Spleen (tissue), 11 donors: ENCODE measurements around the gene POLR3E. TPM values are rescaled to one million over a fixed set of nuclear protein-coding genes. Genes with fewer than 3 reads are reported as not detected.

Experiments
- DNase-seq: peaks from one replicate; pipeline ENCODE4 v3.0.0-alpha.2; 2020
- H3K27ac ChIP-seq, 8 donors: fragments of 200-600 bp; sonication (generic) in 7 of 8; 1 replicate in 4 of 8; 2 replicates in 4 of 8; pipeline versions ENCODE4 v1.5.0 to v1.8.0; 2016 to 2021; ENCODE audit warnings: inconsistent platforms in 4 of 8, mild to moderate bottlenecking in 4 of 8, moderate library complexity in 1 of 8
- H3K27me3 ChIP-seq, 7 donors: fragments of 200-600 bp; sonication (generic) in 6 of 7; replicated peaks in 1 of 7; 1 replicate in 4 of 7; 2 replicates in 3 of 7; pipeline versions ENCODE4 v1.5.0 to v1.8.0; 2016 to 2021; ENCODE audit warnings: inconsistent platforms in 3 of 7, mild to moderate bottlenecking in 1 of 7
- H3K36me3 ChIP-seq, 6 donors: fragments of 200-600 bp; sonication (generic) in 5 of 6; 1 replicate in 4 of 6; 2 replicates in 2 of 6; pipeline versions ENCODE4 v1.5.0 to v1.8.0; 2016 to 2021; ENCODE audit warnings: inconsistent platforms in 2 of 6
- H3K4me1 ChIP-seq, 6 donors: fragments of 200-600 bp; sonication (generic) in 5 of 6; 1 replicate in 3 of 6; 2 replicates in 3 of 6; pipeline versions ENCODE4 v1.5.0 to v1.8.0; 2016 to 2021; ENCODE audit warnings: inconsistent platforms in 3 of 6
- H3K4me3 ChIP-seq, 8 donors: fragments of 200-600 bp; sonication (generic) in 7 of 8; 1 replicate in 4 of 8; 2 replicates in 4 of 8; pipeline versions ENCODE4 v1.5.0 to v1.8.0; 2016 to 2021; ENCODE audit warnings: inconsistent platforms in 4 of 8, mild to moderate bottlenecking in 4 of 8, moderate library complexity in 2 of 8
- H3K9me3 ChIP-seq, 8 donors: fragments of 200-600 bp; sonication (generic) in 7 of 8; 1 replicate in 4 of 8; 2 replicates in 4 of 8; pipeline versions ENCODE4 v1.5.0 to v1.8.0; 2016 to 2021; ENCODE audit warnings: inconsistent platforms in 4 of 8
- POLR2A ChIP-seq, 3 donors: fragments of 450-650 bp; IDR thresholded peaks; one replicate each; pipeline ENCODE4 v1.5.1; 2017; ENCODE audit warnings: antibody characterized with exemption in 3 of 3, mild to moderate bottlenecking in 1 of 3
- POLR2AphosphoS5 ChIP-seq, 3 donors: sonication (generic); formaldehyde crosslinking; IDR thresholded peaks; one replicate each; pipeline ENCODE4 v1.5.1; 2017; ENCODE audit warnings: antibody characterized with exemption in 3 of 3
- WGBS, 5 donors: extraction: QIAGEN DNeasy Blood & Tissue Kit in 3 of 5; methylation state at CpG; one replicate each; pipeline versions ENCODE4 v1.1.5 to v1.1.7; 2013 to 2018; 5-methylcytosine and 5-hydroxymethylcytosine counted together
- intact Hi-C: fragments of 100-400 bp; cut with DNase I; formaldehyde crosslinking; loops from one replicate; pipeline ENCODE4 v1.15.0; 2023; ENCODE audit warnings: low total_unique reads
- polyA plus RNA-seq, 3 donors: library from polyadenylated mRNA; stranded (reverse); fragments of 200-250 nt; gene quantifications; one replicate each; pipeline ENCODE4 v1.2.1, GENCODE V29; 2013
- total RNA-seq, 7 donors: library from RNA; depleted of rRNA in 3 of 7; stranded (reverse); fragments of >200 nt in 3 of 7; fragmentation: NEBNext Ultra II Directional in 4 of 7; extraction: Animal tissue kit (Norgen Biotek cat#: 25700) in 4 of 7; gene quantifications; one replicate each; pipeline versions ENCODE4 v1.1.0 to v1.2.1, GENCODE V29; 2016 to 2021
- TF ChIP-seq, protein P1 (sequence below), 11 experiments: fragments of 200-600 bp in 7 of 11; fragments of 450-650 bp in 4 of 11; sonication (generic) in 4 of 11; IDR thresholded peaks in 8 of 11; conservative IDR thresholded peaks in 3 of 11; 1 replicate in 7 of 11; 2 replicates in 4 of 11; pipeline versions ENCODE4 v1.4.0 to v1.8.0; 2016 to 2021; ENCODE audit warnings: antibody characterized with exemption in 11 of 11, inconsistent platforms in 4 of 11, mild to moderate bottlenecking in 1 of 11
- donor health status: healthy with polysubstance abuse.
- donor health status: DM: no; HTN: no; CAD: no; lungs with moderate emphysema.
- donor health status: DM: no; HTN: no; CAD: no.
- donor health status: Bipolar disorder and iron deficiency.
- donor health status: healthy.
- donor health status: DM: no; HTN: no; CAD: no.
- donor health status: DM: yes; HTN: yes; CAD: no.

POLR3E gene
- total and polyA plus RNA-seq, 10 donors: 17.3 to 58.0 (median 44.7) TPM

DNA sequence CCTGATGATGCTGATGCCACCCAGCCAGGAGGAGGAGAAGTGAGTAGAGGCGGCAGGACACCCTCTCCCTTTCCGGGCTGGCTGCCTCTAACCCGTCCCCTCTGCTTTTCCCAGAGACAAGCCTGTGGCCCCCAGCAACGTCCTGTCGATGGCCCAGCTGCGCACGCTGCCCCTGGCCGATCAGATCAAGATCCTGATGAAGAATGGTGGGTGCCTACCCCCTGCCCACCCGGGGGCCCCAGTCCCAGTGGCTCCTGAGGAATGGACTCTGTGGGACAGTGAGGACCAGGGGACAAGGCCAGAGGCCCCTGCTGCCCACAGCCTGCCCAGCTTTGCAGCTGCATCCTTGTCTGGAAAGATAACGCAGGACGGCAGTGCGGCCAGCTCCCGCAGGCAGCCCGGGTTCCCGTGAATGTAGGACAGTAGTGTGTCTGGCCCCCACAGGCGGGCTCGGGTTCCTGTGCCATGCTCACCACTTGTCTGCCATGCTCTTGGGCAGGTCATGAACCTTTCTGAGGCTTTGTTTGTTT lies 19.9 kb downstream of the POLR3E start:
- Histone ChIP-seq H3K9me3 (no peaks in the 10 kb centered on the region), H3K4me3 (no peak overlapping the region), H3K36me3 (peaks cover 0 to 100% (median 88%) of the 10 kb centered on the region in 6 donors), H3K27ac (no peak overlapping the region), H3K4me1 (peaks cover 0 to 14% (median 4%) of the 10 kb centered on the region in 6 donors), H3K27me3 (no peaks in the 10 kb centered on the region)
- no peak for DNase-seq
- intact Hi-C loops: no loop called here
- TF ChIP-seq, protein P1, sequence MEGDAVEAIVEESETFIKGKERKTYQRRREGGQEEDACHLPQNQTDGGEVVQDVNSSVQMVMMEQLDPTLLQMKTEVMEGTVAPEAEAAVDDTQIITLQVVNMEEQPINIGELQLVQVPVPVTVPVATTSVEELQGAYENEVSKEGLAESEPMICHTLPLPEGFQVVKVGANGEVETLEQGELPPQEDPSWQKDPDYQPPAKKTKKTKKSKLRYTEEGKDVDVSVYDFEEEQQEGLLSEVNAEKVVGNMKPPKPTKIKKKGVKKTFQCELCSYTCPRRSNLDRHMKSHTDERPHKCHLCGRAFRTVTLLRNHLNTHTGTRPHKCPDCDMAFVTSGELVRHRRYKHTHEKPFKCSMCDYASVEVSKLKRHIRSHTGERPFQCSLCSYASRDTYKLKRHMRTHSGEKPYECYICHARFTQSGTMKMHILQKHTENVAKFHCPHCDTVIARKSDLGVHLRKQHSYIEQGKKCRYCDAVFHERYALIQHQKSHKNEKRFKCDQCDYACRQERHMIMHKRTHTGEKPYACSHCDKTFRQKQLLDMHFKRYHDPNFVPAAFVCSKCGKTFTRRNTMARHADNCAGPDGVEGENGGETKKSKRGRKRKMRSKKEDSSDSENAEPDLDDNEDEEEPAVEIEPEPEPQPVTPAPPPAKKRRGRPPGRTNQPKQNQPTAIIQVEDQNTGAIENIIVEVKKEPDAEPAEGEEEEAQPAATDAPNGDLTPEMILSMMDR (IDR thresholded peaks at IDR 0.05 in 8 of 11, conservative IDR thresholded peaks at IDR 0.05 in 3 of 11): no peak
- TF ChIP-seq POLR2A (IDR thresholded peaks at IDR 0.05): no peak
- TF ChIP-seq POLR2AphosphoS5 (IDR thresholded peaks at IDR 0.05): no peak
- 90 to 92% (median 92%) methylated on average over 12 to 17 of the region's 17 CpGs for WGBS, 5 donors

DNA sequence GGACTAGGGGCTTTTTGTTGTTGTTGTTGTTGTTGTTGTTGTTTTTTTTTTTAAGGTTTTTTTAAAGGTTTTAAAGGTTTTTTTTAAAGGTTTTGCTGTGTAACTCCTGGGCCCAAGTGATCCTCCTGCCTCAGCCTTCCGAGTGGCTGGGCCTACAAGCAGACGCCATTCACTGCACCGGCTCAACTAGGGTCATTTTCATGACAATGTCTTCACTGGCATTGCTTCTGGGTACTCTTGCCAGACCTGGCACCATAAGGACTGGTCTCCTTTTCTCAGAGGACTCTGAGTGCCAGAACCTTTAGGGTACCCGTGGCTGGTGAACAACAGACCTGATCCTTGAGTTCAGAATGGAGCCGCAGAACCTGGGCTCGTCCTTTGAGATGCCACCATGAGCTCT lies 20.4 kb downstream of the POLR3E start:
- no peaks in the 10 kb centered on the region for H3K27me3 ChIP-seq
- no peaks in the 10 kb centered on the region for H3K9me3 ChIP-seq
- peaks cover 0 to 100% (median 88%) of the 10 kb centered on the region in 6 donors for H3K36me3 ChIP-seq
- WGBS, 5 donors: 93 to 99% (median 96%) methylated on average over 6 of the region's 6 CpGs
- H3K4me3 ChIP-seq: no peak overlapping the region
- intact Hi-C loops: no loop called here
- TF ChIP-seq POLR2AphosphoS5 (IDR thresholded peaks at IDR 0.05) (no peak), POLR2A (IDR thresholded peaks at IDR 0.05) (no peak)
- TF ChIP-seq, protein P1 (IDR thresholded peaks at IDR 0.05 in 8 of 11, conservative IDR thresholded peaks at IDR 0.05 in 3 of 11): no peak
- peaks cover 0 to 14% (median 4%) of the 10 kb centered on the region in 6 donors for H3K4me1 ChIP-seq
- DNase-seq: no peak
- no peak overlapping the region for H3K27ac ChIP-seq

DNA sequence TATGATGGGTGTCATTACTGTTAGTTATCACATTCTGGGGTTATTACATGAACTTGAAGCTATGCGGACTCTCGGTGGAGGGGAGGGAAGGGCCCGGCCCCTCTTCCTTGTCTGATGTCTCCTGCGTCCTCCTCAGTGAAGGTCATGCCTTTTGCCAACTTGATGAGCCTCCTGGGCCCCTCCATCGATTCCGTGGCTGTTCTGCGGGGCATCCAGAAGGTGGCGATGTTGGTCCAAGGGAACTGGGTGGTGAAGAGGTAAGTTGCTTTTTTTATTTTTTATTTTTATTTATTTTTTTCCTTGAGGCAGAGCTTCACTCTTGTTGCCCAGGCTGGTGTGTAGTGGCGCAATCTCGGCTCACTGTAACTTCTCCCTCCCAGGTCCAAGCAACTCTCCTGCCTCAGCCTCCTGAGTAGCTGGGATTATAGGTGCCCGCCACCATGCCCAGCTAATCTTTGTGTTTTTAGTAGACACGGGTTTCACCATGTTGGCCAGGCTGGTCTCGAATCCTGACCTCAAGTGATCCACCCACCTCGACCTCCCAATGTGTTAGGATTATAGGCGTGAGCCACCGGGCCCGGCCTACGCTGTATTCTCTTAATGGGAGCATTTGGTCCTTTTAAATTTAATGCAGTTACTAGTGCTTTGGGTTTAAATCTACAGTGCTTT lies 21.6 kb downstream of the POLR3E start:
- 84 to 88% (median 86%) methylated on average over 18 of the region's 18 CpGs for WGBS, 5 donors
- Histone ChIP-seq H3K27me3 (no peaks in the 10 kb centered on the region), H3K27ac (no peak overlapping the region), H3K9me3 (no peaks in the 10 kb centered on the region), H3K4me3 (no peak overlapping the region), H3K36me3 (peaks cover 0 to 100% (median 85%) of the 10 kb centered on the region in 6 donors), H3K4me1 (peaks cover 0 to 14% (median 4%) of the 10 kb centered on the region in 6 donors)
- intact Hi-C loops: no loop called here
- peak; percentile 86 for DNase-seq
- TF ChIP-seq POLR2AphosphoS5 (IDR thresholded peaks at IDR 0.05) (peak in 1 of 3 donors; percentile 11), POLR2A (IDR thresholded peaks at IDR 0.05) (no peak)
- TF ChIP-seq, protein P1 (IDR thresholded peaks at IDR 0.05 in 8 of 11, conservative IDR thresholded peaks at IDR 0.05 in 3 of 11): peak in 10 of 11 experiments; percentile 25 to 73 (median 58)
